Astrocyte (in vitro differentiated cells and primary cell): ENCODE measurements around the gene DTWD2. TPM values are rescaled to one million over a fixed set of nuclear protein-coding genes. Genes with fewer than 3 reads are reported as not detected.

Source experiments
- DNase-seq: peaks from one replicate; pipeline ENCODE4 v3.0.0-alpha.2; 2010; ENCODE audit warnings: low read depth
- FAIRE-seq: peaks from 2 replicates; lab custom pipeline; 2011; peaks lifted over from hg19 to GRCh38; lab: Jason Lieb, UNC
- H2AFZ ChIP-seq: 2 replicates; pipeline ENCODE4 v1.6.0; 2012; ENCODE audit warnings: low read depth, low read length, inconsistent platforms
- H3K27ac ChIP-seq: 2 replicates; pipeline ENCODE4 v1.5.1; 2011; ENCODE audit warnings: low read depth, low read length, inconsistent platforms
- H3K27me3 ChIP-seq: 2 replicates; pipeline ENCODE4 v1.6.0; 2011; ENCODE audit warnings: low read length, inconsistent platforms; ENCODE audit not compliant: insufficient read depth
- H3K36me3 ChIP-seq: 2 replicates; pipeline ENCODE4 v1.5.1; 2011; ENCODE audit warnings: low read length, inconsistent platforms; ENCODE audit not compliant: insufficient read depth
- H3K4me1 ChIP-seq: 2 replicates; pipeline ENCODE4 v1.5.1; 2011; ENCODE audit warnings: low read length, inconsistent platforms; ENCODE audit not compliant: insufficient read depth
- H3K4me2 ChIP-seq: 2 replicates; pipeline ENCODE4 v1.6.0; 2012; ENCODE audit warnings: low read length, inconsistent platforms
- H3K4me3 ChIP-seq: 2 replicates; pipeline ENCODE4 v1.5.1; 2011; ENCODE audit warnings: low read depth, mild to moderate bottlenecking, low read length, inconsistent platforms; ENCODE audit not compliant: insufficient read depth
- H3K79me2 ChIP-seq: 2 replicates; pipeline ENCODE4 v1.6.0; 2012; ENCODE audit warnings: mild to moderate bottlenecking, low read length, inconsistent platforms; ENCODE audit not compliant: insufficient read depth
- H3K9ac ChIP-seq: 2 replicates; pipeline ENCODE4 v1.6.0; 2012; ENCODE audit warnings: mild to moderate bottlenecking, low read length, inconsistent platforms
- H3K9me3 ChIP-seq: 2 replicates; pipeline ENCODE4 v1.5.1; 2012; ENCODE audit warnings: low read depth, mild to moderate bottlenecking, low read length, inconsistent platforms; ENCODE audit not compliant: insufficient read depth
- H4K20me1 ChIP-seq: 2 replicates; pipeline ENCODE4 v1.6.0; 2012; ENCODE audit warnings: low read length, inconsistent platforms; ENCODE audit not compliant: insufficient read depth
- H3K27ac Mint-ChIP-seq: one replicate; pipeline ENCODE4 v1.8.0; 2021; ENCODE audit warnings: mild to moderate bottlenecking, mixed read lengths; ENCODE audit not compliant: unreplicated experiment
- H3K27me3 Mint-ChIP-seq: one replicate; pipeline ENCODE4 v1.8.0; 2021; ENCODE audit warnings: low read depth, mixed read lengths; ENCODE audit not compliant: unreplicated experiment
- H3K36me3 Mint-ChIP-seq: one replicate; pipeline ENCODE4 v1.8.0; 2021; ENCODE audit warnings: low read depth, mixed read lengths; ENCODE audit not compliant: unreplicated experiment
- H3K4me1 Mint-ChIP-seq: one replicate; pipeline ENCODE4 v1.8.0; 2021; ENCODE audit warnings: low read depth, mixed read lengths; ENCODE audit not compliant: unreplicated experiment
- H3K4me3 Mint-ChIP-seq: one replicate; pipeline ENCODE4 v1.8.0; 2021; ENCODE audit warnings: mild to moderate bottlenecking, moderate library complexity, mixed read lengths; ENCODE audit not compliant: unreplicated experiment
- H3K9me3 Mint-ChIP-seq: one replicate; pipeline ENCODE4 v1.8.0; 2021; ENCODE audit warnings: mild to moderate bottlenecking, mixed read lengths; ENCODE audit not compliant: unreplicated experiment
- EZH2 ChIP-seq: IDR thresholded peaks from 2 replicates; pipeline ENCODE4 v1.6.1; 2012; ENCODE audit warnings: mild to moderate bottlenecking, low read length, inconsistent platforms; ENCODE audit not compliant: insufficient read depth
- total RNA-seq: library from RNA; stranded (reverse); gene quantifications from 2 replicates; pipeline ENCODE4 v1.2.1, GENCODE V29; 2021
- TF ChIP-seq, protein P1 (sequence below): IDR thresholded peaks from 2 replicates; pipeline ENCODE4 v1.5.1; 2011; ENCODE audit warnings: low read depth, mild to moderate bottlenecking, inconsistent platforms, low read length, moderate library complexity; ENCODE audit not compliant: insufficient read depth

Gene DTWD2
- total RNA-seq, 1 donor from 2014 or later: 4.9 TPM

DNA sequence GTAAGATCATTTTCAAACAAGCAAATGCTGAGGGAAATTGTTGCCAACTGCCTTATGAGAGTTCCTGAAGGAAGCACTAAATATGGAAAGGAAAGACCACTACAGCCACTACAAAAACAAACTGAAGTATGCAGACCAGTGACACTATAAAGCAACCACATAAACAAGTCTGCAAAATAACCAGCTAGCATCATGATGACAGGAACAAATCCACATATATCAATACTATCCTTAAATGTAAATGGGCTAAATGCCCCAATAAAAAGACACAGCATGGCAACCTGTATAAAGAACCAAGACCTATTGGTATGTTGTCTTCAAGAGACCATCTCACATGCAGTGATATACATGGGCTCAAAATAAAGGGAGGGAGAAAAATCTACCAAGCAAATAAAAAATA is 113.2 kb downstream of the DTWD2 start:
- no peaks in the 10 kb centered on the region for H3K27me3 ChIP-seq
- Mint-ChIP-seq H3K9me3 (peaks cover 16% of the 10 kb centered on the region), H3K36me3 (no peaks in the 10 kb centered on the region), H3K27ac (no peak overlapping the region), H3K27me3 (no peaks in the 10 kb centered on the region), H3K4me1 (no peaks in the 10 kb centered on the region), H3K4me3 (no peak overlapping the region)
- H3K9me3 ChIP-seq: no peaks in the 10 kb centered on the region
- H3K9ac ChIP-seq: no peak overlapping the region
- no peak for DNase-seq
- H3K36me3 ChIP-seq: no peaks in the 10 kb centered on the region
- no peaks in the 10 kb centered on the region for H3K4me1 ChIP-seq
- H3K27ac ChIP-seq: no peak overlapping the region
- H2AFZ ChIP-seq: no peak overlapping the region
- TF ChIP-seq, protein P1, sequence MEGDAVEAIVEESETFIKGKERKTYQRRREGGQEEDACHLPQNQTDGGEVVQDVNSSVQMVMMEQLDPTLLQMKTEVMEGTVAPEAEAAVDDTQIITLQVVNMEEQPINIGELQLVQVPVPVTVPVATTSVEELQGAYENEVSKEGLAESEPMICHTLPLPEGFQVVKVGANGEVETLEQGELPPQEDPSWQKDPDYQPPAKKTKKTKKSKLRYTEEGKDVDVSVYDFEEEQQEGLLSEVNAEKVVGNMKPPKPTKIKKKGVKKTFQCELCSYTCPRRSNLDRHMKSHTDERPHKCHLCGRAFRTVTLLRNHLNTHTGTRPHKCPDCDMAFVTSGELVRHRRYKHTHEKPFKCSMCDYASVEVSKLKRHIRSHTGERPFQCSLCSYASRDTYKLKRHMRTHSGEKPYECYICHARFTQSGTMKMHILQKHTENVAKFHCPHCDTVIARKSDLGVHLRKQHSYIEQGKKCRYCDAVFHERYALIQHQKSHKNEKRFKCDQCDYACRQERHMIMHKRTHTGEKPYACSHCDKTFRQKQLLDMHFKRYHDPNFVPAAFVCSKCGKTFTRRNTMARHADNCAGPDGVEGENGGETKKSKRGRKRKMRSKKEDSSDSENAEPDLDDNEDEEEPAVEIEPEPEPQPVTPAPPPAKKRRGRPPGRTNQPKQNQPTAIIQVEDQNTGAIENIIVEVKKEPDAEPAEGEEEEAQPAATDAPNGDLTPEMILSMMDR: no peak
- no peak for TF ChIP-seq EZH2
- no peak overlapping the region for H3K4me2 ChIP-seq
- H4K20me1 ChIP-seq: no peaks in the 10 kb centered on the region
- no peak for FAIRE-seq
- no peak overlapping the region for H3K4me3 ChIP-seq
- no peaks in the 10 kb centered on the region for H3K79me2 ChIP-seq

DNA sequence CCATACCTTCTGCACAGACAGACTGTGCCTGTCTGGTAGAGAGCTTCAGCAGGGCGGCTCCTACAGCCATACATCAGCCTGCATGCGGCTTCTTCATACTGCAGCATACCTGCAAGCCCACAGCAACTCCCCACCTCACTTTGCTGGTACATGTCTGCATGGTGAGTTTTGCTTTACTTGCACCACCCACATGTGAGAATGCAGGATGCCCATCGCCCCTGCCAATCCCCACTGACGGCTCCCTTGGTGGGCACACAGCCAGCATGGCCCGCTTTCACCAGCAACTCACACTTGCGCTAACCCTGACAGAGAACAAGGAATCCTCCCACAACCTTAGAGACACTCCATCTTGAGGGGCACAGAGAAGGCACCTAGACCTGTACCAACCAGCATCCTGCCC is 114.9 kb downstream of the DTWD2 start:
- FAIRE-seq (no peak), DNase-seq (no peak)
- no peak overlapping the region for H3K27ac ChIP-seq
- Mint-ChIP-seq H3K36me3 (no peaks in the 10 kb centered on the region), H3K27me3 (no peaks in the 10 kb centered on the region), H3K9me3 (peaks cover 14% of the 10 kb centered on the region), H3K4me3 (no peak overlapping the region), H3K27ac (no peak overlapping the region), H3K4me1 (no peaks in the 10 kb centered on the region)
- no peaks in the 10 kb centered on the region for H4K20me1 ChIP-seq
- no peaks in the 10 kb centered on the region for H3K79me2 ChIP-seq
- TF ChIP-seq, protein P1: no peak
- TF ChIP-seq EZH2: no peak
- H3K4me1 ChIP-seq: no peaks in the 10 kb centered on the region
- no peak overlapping the region for H3K4me3 ChIP-seq
- H3K9me3 ChIP-seq: no peaks in the 10 kb centered on the region
- H3K36me3 ChIP-seq: no peaks in the 10 kb centered on the region
- no peaks in the 10 kb centered on the region for H3K27me3 ChIP-seq
- H3K9ac ChIP-seq: no peak overlapping the region
- H3K4me2 ChIP-seq: no peak overlapping the region
- H2AFZ ChIP-seq: no peak overlapping the region

DNA sequence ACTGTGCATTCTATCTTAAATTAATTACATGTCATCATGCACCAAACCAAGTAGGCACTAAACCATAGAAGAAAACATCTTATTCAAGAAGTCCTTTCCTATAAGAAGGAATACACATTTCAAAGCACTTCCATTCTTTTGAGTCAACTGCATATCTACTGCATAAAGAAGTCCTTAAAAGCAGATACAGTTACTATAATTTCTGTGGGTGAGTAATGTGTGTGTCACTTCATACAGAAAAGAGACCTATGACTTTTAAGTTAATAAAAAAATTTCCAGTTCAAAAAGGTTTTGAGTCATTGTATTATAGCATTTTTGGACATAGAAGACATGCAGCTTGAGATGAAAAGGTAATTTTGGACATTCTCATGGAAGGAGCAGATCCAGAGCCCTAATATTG is 125.0 kb downstream of the DTWD2 start:
- H3K4me3 Mint-ChIP-seq: no peak overlapping the region
- peaks cover 8% of the 10 kb centered on the region for H3K4me1 Mint-ChIP-seq
- H3K9ac ChIP-seq: no peak overlapping the region
- H3K27ac ChIP-seq: no peak overlapping the region
- H3K9me3 Mint-ChIP-seq: no peaks in the 10 kb centered on the region
- no peaks in the 10 kb centered on the region for H4K20me1 ChIP-seq
- H3K27me3 Mint-ChIP-seq: no peaks in the 10 kb centered on the region
- H3K4me3 ChIP-seq: no peak overlapping the region
- H3K9me3 ChIP-seq: no peaks in the 10 kb centered on the region
- FAIRE-seq (no peak), DNase-seq (peak; percentile 38)
- H3K79me2 ChIP-seq: no peaks in the 10 kb centered on the region
- H3K27me3 ChIP-seq: no peaks in the 10 kb centered on the region
- H3K4me2 ChIP-seq: peak overlapping the region; percentile 44
- no peak for TF ChIP-seq EZH2
- TF ChIP-seq, protein P1: no peak
- H3K4me1 ChIP-seq: peaks cover 4% of the 10 kb centered on the region
- no peaks in the 10 kb centered on the region for H3K36me3 Mint-ChIP-seq
- H3K27ac Mint-ChIP-seq: no peak overlapping the region
- H2AFZ ChIP-seq: no peak overlapping the region
- no peaks in the 10 kb centered on the region for H3K36me3 ChIP-seq
